Measurements from ENCODE around the gene SOX14.

DNA sequence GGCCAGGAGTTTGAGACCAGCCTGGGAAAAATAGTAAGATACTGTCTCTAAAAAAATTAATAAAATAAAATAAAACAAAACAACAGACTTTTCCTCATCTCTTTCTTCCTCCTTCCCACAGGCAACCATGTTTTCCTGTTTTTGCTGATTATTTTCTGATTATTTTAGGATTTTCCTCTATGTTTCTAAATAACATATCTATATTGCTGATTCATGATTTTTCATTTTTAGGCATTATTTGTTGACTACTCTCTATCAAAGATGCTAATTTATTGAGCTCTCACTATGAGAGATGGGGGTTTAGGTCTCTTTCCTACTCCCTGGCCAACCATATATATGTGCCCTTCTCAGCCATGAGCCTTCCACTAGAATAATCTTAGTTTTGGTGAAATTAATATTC lies 45.4 kb downstream of the SOX14 start:
- TF ChIP-seq, protein P1, sequence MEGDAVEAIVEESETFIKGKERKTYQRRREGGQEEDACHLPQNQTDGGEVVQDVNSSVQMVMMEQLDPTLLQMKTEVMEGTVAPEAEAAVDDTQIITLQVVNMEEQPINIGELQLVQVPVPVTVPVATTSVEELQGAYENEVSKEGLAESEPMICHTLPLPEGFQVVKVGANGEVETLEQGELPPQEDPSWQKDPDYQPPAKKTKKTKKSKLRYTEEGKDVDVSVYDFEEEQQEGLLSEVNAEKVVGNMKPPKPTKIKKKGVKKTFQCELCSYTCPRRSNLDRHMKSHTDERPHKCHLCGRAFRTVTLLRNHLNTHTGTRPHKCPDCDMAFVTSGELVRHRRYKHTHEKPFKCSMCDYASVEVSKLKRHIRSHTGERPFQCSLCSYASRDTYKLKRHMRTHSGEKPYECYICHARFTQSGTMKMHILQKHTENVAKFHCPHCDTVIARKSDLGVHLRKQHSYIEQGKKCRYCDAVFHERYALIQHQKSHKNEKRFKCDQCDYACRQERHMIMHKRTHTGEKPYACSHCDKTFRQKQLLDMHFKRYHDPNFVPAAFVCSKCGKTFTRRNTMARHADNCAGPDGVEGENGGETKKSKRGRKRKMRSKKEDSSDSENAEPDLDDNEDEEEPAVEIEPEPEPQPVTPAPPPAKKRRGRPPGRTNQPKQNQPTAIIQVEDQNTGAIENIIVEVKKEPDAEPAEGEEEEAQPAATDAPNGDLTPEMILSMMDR (IDR thresholded peaks at IDR 0.05; ENCODE audit: low read depth, low read length, poor library complexity, severe bottlenecking) = no peak
- TF ChIP-seq EZH2phosphoT487 (IDR thresholded peaks at IDR 0.05; ENCODE audit: borderline replicate concordance, low read length) = no peak

Data from DOHH2 (cell line).